H1 (cell line): ENCODE measurements around the gene NRXN3. TPM values are rescaled to one million over a fixed set of nuclear protein-coding genes. Genes with fewer than 3 reads are reported as not detected.

Source experiments
- ASH2L ChIP-seq: fragments of 200-600, 300-600 bp; sonication (generic); IDR thresholded peaks from one replicate; pipeline ENCODE4 v1.7.1; 2017; ENCODE audit warnings: low read length
- CTBP2 ChIP-seq: IDR thresholded peaks from 2 replicates; pipeline ENCODE4 v1.7.0; 2011; ENCODE audit warnings: borderline replicate concordance, mild to moderate bottlenecking, moderate library complexity, mixed read lengths, low read length; ENCODE audit not compliant: insufficient read depth, insufficient read length
- GABPA ChIP-seq: IDR thresholded peaks from 2 replicates; pipeline ENCODE4 v1.6.1; 2011; ENCODE audit warnings: mild to moderate bottlenecking, low read length, moderate library complexity, borderline replicate concordance; ENCODE audit not compliant: insufficient read depth
- HDAC2 ChIP-seq, 2 experiments: fragments of 300-600 bp in 1 of 2; sonication (generic) in 1 of 2; IDR thresholded peaks; 2 replicates each; pipeline ENCODE4 v1.6.1; 2011 to 2012; ENCODE audit warnings: low read depth in 2 of 2, low read length in 2 of 2, mild to moderate bottlenecking in 2 of 2, moderate library complexity in 2 of 2, borderline replicate concordance in 1 of 2, inconsistent platforms in 1 of 2
- NRF1 ChIP-seq: IDR thresholded peaks from 2 replicates; pipeline ENCODE4 v1.6.1; 2011; ENCODE audit warnings: mild to moderate bottlenecking, low read depth, low read length, improper control_type of control experiment
- POLR2A ChIP-seq, 2 experiments: IDR thresholded peaks; 1 replicate in 1 of 2; 2 replicates in 1 of 2; pipeline ENCODE4 v1.6.1; 2011; ENCODE audit warnings: low read depth in 2 of 2, low read length in 2 of 2, mild to moderate bottlenecking in 2 of 2; ENCODE audit errors: control extremely low read depth in 1 of 2
- RXRA ChIP-seq: IDR thresholded peaks from 2 replicates; pipeline ENCODE4 v1.6.1; 2011; ENCODE audit warnings: low read depth, mild to moderate bottlenecking, low read length, moderate library complexity; ENCODE audit not compliant: insufficient read depth
- SIN3A ChIP-seq, 2 experiments: IDR thresholded peaks in 1 of 2; conservative IDR thresholded peaks in 1 of 2; 2 replicates each; pipeline ENCODE4 v1.6.1; 2011 to 2012; ENCODE audit warnings: low read length in 2 of 2, improper control_type of control experiment in 1 of 2, low read depth in 1 of 2, mild to moderate bottlenecking in 1 of 2
- TAF7 ChIP-seq: optimal IDR thresholded peaks from 2 replicates; pipeline ENCODE3; 2011; ENCODE audit warnings: low read depth, mild to moderate bottlenecking, inconsistent platforms, low read length, moderate library complexity, borderline replicate concordance
- polyA plus RNA-seq, 7 experiments: library from polyadenylated mRNA; depleted of rRNA in 3 of 7; stranded (reverse) in 5 of 7; unstranded in 2 of 7; fragments of >200 nt in 5 of 7; fragments of 200-250 nt in 2 of 7; gene quantifications; 1 replicate in 5 of 7; 2 replicates in 1 of 7; 4 replicates in 1 of 7; pipeline versions ENCODE4 v1.2.1 to v1.2.3, GENCODE V29; 2011 to 2013; ENCODE audit warnings: missing spikeins in 2 of 7, mixed read lengths in 2 of 7
- total RNA-seq: library from RNA; stranded (reverse); fragmentation: NEBNext Ultra II Directional; extraction: Animal tissue kit (Norgen Biotek cat#: 25700); gene quantifications from 2 replicates; pipeline ENCODE4 v1.2.1, GENCODE V29; 2021
- TF ChIP-seq, protein P1 (sequence below): fragments of 300-600 bp; sonication (generic); IDR thresholded peaks from 2 replicates; pipeline ENCODE4 v1.7.1; 2012; ENCODE audit warnings: low read length, moderate library complexity, mild to moderate bottlenecking, inconsistent platforms; ENCODE audit not compliant: insufficient replicate concordance
- TF ChIP-seq, protein P2 (sequence below): IDR thresholded peaks from 2 replicates; pipeline ENCODE4 v1.6.1; 2012; ENCODE audit warnings: inconsistent platforms

Gene NRXN3
- total and polyA plus RNA-seq, 2 of the 8 experiments (the other 6 are each of a cell fraction or from before 2014, with no cell fraction given) = 2.6 to 4.1 TPM

DNA sequence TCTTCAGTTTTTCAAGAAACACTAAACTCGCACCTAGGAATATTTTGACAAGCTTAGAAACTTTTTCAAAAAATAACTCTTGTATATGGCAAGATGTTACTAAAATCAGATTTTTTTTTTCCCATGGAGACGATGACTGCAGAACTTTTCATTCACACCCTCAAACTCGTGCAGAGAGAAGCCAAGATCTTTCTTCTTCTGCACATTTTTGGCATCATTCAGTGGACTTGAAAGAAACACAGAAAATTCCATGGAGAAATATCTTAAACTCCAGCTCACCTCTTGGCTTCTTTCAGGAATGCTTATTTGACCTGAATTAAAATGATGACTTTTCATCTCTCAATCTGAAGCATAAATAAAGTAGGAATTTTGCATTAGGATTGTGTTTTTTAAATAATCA, 919.4 kb downstream of the NRXN3 start (continued):
- TF ChIP-seq, protein P1, sequence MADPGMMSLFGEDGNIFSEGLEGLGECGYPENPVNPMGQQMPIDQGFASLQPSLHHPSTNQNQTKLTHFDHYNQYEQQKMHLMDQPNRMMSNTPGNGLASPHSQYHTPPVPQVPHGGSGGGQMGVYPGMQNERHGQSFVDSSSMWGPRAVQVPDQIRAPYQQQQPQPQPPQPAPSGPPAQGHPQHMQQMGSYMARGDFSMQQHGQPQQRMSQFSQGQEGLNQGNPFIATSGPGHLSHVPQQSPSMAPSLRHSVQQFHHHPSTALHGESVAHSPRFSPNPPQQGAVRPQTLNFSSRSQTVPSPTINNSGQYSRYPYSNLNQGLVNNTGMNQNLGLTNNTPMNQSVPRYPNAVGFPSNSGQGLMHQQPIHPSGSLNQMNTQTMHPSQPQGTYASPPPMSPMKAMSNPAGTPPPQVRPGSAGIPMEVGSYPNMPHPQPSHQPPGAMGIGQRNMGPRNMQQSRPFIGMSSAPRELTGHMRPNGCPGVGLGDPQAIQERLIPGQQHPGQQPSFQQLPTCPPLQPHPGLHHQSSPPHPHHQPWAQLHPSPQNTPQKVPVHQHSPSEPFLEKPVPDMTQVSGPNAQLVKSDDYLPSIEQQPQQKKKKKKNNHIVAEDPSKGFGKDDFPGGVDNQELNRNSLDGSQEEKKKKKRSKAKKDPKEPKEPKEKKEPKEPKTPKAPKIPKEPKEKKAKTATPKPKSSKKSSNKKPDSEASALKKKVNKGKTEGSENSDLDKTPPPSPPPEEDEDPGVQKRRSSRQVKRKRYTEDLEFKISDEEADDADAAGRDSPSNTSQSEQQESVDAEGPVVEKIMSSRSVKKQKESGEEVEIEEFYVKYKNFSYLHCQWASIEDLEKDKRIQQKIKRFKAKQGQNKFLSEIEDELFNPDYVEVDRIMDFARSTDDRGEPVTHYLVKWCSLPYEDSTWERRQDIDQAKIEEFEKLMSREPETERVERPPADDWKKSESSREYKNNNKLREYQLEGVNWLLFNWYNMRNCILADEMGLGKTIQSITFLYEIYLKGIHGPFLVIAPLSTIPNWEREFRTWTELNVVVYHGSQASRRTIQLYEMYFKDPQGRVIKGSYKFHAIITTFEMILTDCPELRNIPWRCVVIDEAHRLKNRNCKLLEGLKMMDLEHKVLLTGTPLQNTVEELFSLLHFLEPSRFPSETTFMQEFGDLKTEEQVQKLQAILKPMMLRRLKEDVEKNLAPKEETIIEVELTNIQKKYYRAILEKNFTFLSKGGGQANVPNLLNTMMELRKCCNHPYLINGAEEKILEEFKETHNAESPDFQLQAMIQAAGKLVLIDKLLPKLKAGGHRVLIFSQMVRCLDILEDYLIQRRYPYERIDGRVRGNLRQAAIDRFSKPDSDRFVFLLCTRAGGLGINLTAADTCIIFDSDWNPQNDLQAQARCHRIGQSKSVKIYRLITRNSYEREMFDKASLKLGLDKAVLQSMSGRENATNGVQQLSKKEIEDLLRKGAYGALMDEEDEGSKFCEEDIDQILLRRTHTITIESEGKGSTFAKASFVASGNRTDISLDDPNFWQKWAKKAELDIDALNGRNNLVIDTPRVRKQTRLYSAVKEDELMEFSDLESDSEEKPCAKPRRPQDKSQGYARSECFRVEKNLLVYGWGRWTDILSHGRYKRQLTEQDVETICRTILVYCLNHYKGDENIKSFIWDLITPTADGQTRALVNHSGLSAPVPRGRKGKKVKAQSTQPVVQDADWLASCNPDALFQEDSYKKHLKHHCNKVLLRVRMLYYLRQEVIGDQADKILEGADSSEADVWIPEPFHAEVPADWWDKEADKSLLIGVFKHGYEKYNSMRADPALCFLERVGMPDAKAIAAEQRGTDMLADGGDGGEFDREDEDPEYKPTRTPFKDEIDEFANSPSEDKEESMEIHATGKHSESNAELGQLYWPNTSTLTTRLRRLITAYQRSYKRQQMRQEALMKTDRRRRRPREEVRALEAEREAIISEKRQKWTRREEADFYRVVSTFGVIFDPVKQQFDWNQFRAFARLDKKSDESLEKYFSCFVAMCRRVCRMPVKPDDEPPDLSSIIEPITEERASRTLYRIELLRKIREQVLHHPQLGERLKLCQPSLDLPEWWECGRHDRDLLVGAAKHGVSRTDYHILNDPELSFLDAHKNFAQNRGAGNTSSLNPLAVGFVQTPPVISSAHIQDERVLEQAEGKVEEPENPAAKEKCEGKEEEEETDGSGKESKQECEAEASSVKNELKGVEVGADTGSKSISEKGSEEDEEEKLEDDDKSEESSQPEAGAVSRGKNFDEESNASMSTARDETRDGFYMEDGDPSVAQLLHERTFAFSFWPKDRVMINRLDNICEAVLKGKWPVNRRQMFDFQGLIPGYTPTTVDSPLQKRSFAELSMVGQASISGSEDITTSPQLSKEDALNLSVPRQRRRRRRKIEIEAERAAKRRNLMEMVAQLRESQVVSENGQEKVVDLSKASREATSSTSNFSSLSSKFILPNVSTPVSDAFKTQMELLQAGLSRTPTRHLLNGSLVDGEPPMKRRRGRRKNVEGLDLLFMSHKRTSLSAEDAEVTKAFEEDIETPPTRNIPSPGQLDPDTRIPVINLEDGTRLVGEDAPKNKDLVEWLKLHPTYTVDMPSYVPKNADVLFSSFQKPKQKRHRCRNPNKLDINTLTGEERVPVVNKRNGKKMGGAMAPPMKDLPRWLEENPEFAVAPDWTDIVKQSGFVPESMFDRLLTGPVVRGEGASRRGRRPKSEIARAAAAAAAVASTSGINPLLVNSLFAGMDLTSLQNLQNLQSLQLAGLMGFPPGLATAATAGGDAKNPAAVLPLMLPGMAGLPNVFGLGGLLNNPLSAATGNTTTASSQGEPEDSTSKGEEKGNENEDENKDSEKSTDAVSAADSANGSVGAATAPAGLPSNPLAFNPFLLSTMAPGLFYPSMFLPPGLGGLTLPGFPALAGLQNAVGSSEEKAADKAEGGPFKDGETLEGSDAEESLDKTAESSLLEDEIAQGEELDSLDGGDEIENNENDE = no peak
- TF ChIP-seq ASH2L (no peak), NRF1 (no peak), POLR2A (IDR thresholded peaks at IDR 0.05; ENCODE audit: control extremely low read depth in 1 of 2, low read depth in 2 of 2, low read length in 2 of 2) (no peak), CTBP2 (no peak), SIN3A (conservative IDR thresholded peaks at IDR 0.05 in 1 of 2, IDR thresholded peaks at IDR 0.05 in 1 of 2; ENCODE audit: low read depth in 1 of 2, low read length in 2 of 2) (no peak), HDAC2 (IDR thresholded peaks at IDR 0.05; ENCODE audit: borderline replicate concordance in 1 of 2, low read depth in 2 of 2, low read length in 2 of 2) (no peak), TAF7 (no peak), GABPA (no peak), RXRA (no peak)
- TF ChIP-seq, protein P2, sequence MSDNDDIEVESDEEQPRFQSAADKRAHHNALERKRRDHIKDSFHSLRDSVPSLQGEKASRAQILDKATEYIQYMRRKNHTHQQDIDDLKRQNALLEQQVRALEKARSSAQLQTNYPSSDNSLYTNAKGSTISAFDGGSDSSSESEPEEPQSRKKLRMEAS = no peak
